Erythroblast (primary cell): ENCODE results near the gene CDH24.

Source experiments
- GATA1 ChIP-seq: IDR thresholded peaks from 2 replicates; pipeline ENCODE4 v1.6.1; 2011; ENCODE audit warnings: low read depth, mild to moderate bottlenecking, control low read depth, low read length, moderate library complexity
- POLR2A ChIP-seq: IDR thresholded peaks from 2 replicates; pipeline ENCODE4 v1.6.1; 2011; ENCODE audit warnings: mild to moderate bottlenecking, low read length

- TF ChIP-seq POLR2A (no peak), GATA1 (no peak)
Observed at GRCh38 chr14:23051141-23052057, 5.9 kb downstream of the CDH24 start.
